GM23248 (cell line): ENCODE results near the gene PACSIN3.

Experiments
- EZH2 ChIP-seq: fragments of 200-600 bp; sonication (generic); IDR thresholded peaks from 2 replicates; pipeline ENCODE4 v1.6.1; 2018; ENCODE audit warnings: antibody characterized with exemption, mild to moderate bottlenecking; ENCODE audit not compliant: insufficient read depth, poor library complexity, severe bottlenecking
- EZH2phosphoT487 ChIP-seq: fragments of 200-600 bp; sonication (generic); IDR thresholded peaks from 2 replicates; pipeline ENCODE4 v1.6.1; 2018; ENCODE audit warnings: antibody characterized with exemption, moderate library complexity, mild to moderate bottlenecking, low read depth; ENCODE audit not compliant: insufficient read depth

DNA sequence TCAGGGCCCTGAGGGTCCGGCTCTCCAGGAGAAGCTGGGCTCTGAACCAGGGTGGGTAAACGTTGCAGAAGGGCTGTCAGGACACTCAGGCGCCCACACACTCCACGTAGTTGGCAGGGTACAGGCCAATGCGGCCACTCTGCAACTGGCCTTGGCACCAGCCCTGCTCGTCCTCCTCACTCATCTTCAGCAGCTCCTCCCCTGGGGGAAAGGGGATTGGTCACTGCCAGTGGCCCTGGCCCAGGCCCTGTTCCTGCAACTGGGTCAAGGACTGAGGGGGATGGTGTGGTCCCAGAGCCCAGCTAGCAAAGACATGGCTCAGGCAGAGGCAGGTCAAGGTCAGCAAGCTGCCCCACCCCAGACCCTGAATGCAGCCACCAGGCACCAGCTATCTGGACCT, 8.4 kb downstream of the PACSIN3 start:
- no peak for TF ChIP-seq EZH2phosphoT487
- TF ChIP-seq EZH2, result no peak
